ENCODE data around the gene GOLGA6D. TPM values are rescaled to one million over a fixed set of nuclear protein-coding genes. Genes with fewer than 3 reads are reported as not detected.
"Not testable (repeated sequence)": the region's sequence is repeated elsewhere in the genome, so short reads cannot be mapped to it uniquely, and the experiment has no call there.

Gene GOLGA6D, protein sequence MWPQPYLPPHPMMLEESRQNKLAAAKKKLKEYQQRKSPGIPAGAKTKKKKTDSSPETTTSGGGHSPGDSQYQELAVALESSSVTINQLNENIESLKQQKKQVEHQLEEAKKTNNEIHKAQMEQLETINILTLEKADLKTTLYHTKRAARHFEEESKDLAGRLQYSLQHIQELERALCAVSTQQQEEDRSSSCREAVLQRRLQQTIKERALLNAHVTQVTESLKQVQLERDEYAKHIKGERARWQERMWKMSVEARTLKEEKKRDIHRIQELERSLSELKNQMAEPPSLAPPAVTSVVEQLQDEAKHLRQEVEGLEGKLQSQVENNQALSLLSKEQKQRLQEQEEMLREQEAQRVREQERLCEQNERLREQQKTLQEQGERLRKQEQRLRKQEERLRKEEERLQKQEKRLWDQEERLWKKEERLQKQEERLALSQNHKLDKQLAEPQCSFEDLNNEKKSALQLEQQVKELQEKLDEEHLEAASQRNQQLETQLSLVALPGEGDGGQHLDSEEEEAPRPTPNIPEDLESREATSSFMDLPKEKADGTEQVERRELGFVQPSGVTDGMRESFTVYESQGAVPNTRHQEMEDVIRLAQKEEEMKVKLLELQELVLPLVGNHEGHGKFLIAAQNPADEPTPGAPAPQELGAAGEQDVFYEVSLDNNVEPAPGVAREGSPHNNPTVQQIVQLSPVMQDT
- total RNA-seq = not detected
- polyA plus RNA-seq = under 1 TPM in 2 of 3 donors, not detected in 1; 0.01 to 0.10 TPM
- long read RNA-seq, donor 1 = 0 reads
- long read RNA-seq, donor 2 = 0 reads

DNA sequence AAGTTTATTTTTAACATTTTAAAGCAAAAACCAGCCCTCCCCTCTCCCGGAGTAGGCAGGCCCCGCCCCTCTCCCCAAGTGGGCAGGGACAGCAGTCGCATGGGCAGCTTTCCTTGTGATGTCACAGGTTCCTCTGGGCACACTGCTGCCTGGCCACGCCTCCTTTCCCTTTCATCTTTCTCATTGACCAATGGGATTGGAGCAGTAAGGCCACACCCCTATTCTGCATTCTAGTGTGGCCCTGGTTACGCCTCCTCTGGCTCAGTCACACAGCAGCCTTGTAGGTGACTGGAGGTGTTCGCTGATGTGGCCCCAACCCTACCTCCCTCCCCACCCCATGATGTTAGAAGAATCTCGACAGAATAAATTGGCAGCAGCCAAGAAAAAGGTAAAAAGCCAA, at the start of gene GOLGA6D:
Gene GOLGA6D (plus strand): TSS at position 264 of the 400 bp plus-strand sequence. CDS start 41 bp downstream, at position 305.
- H3K27ac ChIP-seq; H3K27me3 ChIP-seq (ENCODE audit: insufficient read depth in 3 of 3, low read length in 2 of 3); ATAC-seq; DNase-seq; H3K9me3 ChIP-seq; intact Hi-C loops (cut with DNase I); H3K4me3 ChIP-seq; H3K4me1 ChIP-seq; H3K36me3 ChIP-seq (ENCODE audit: insufficient read depth in 1 of 2, low read depth in 1 of 2): not testable (repeated sequence)
- 71% methylated on average over 2 of the region's 7 CpGs; no CpG with 5 or more reads in 2 of the 3 donors for WGBS, 3 donors

DNA sequence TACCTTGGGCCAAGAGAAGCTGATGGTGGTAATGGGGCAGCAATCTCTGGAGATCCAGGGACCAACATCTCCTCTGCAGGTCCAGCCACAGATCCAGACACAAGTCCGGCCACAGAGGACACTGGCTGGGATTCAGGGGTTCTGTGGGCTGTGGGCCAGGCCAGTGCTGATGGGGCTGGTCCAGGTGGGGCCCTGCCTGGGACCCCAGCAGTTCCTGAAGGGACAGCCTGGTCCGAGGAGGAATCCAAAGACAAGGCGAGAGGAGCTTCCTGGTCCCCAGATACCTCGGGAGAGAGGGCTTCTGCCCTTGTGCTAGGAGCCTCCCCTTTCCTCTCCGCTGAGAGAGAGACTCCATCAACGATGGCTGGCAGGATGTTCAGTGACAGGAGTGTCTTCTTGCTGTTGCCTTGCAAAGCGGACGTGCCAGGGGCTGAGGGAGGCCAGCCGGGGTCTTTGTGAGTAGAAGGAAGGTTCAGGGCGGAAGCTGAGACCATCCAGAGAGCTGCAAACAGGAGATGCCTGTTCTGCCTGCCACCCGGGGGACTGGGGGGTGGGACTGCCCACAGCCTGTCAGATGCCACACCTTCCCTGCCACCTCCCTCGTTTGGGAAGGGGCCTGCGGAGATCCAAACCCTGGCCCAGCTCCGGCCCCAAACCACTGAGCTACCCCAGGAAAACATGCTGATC, 49.0 kb upstream of the GOLGA6D start:
- Histone ChIP-seq H3K36me3 (ENCODE audit: insufficient read depth in 1 of 2, low read depth in 1 of 2) (no peaks in the 10 kb centered on the region), H3K4me1 (no peaks in the 10 kb centered on the region), H3K9me3 (no peaks in the 10 kb centered on the region), H3K27ac (no peak overlapping the region), H3K4me3 (no peak overlapping the region), H3K27me3 (ENCODE audit: insufficient read depth in 3 of 3, low read length in 2 of 3) (peaks cover 0 to 9% (median 3%) of the 10 kb centered on the region in 3 donors)
- intact Hi-C loops (cut with DNase I) = loop anchor here (5.0 to 10.0 kb wide), 2 partner anchors 71 to 84 kb away; no protein-coding TSS in a partner anchor
- 60 to 63% (median 62%) methylated on average over 13 to 14 of the region's 14 CpGs for WGBS, 3 donors
- ATAC-seq (no peak), DNase-seq (peak; percentile 10 to 24)
- TF ChIP-seq, protein P1, sequence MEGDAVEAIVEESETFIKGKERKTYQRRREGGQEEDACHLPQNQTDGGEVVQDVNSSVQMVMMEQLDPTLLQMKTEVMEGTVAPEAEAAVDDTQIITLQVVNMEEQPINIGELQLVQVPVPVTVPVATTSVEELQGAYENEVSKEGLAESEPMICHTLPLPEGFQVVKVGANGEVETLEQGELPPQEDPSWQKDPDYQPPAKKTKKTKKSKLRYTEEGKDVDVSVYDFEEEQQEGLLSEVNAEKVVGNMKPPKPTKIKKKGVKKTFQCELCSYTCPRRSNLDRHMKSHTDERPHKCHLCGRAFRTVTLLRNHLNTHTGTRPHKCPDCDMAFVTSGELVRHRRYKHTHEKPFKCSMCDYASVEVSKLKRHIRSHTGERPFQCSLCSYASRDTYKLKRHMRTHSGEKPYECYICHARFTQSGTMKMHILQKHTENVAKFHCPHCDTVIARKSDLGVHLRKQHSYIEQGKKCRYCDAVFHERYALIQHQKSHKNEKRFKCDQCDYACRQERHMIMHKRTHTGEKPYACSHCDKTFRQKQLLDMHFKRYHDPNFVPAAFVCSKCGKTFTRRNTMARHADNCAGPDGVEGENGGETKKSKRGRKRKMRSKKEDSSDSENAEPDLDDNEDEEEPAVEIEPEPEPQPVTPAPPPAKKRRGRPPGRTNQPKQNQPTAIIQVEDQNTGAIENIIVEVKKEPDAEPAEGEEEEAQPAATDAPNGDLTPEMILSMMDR (IDR thresholded peaks at IDR 0.05) = no peak

DNA sequence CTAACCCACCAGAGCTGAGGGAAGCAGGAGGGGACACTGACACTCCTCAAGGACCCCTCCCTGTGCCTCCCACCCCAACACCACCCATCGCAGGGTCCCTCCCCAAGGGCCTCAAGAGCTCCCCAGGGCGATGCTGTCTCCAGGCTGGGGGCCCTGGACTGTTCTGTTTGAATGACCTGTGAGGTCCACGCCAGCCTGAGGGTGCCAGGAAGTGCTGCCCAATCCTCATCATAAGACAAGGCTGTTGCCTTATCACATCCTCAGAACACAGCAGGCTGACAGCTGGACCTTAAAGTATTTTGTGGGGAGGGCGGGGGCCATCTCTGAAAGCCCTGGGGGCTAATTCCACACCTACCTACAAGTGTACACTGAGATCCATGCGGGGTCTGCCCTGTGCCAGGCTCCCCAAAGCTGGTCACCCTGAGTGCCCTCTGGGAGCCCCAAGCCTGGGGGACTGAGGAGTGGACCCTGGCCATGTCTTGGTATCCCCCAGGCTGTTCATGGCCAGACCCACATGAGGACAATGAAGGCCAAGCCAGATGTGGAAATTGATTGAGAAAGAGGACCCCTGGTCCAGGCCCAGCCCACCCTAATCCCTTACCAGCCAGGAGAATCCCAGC, 48.3 kb upstream of the GOLGA6D start:
- Histone ChIP-seq H3K4me1 (no peaks in the 10 kb centered on the region), H3K27ac (no peak overlapping the region), H3K27me3 (ENCODE audit: insufficient read depth in 3 of 3, low read length in 2 of 3) (peaks cover 0 to 9% (median 3%) of the 10 kb centered on the region in 3 donors), H3K9me3 (no peaks in the 10 kb centered on the region), H3K4me3 (no peak overlapping the region), H3K36me3 (ENCODE audit: insufficient read depth in 1 of 2, low read depth in 1 of 2) (no peaks in the 10 kb centered on the region)
- TF ChIP-seq, protein P1 (IDR thresholded peaks at IDR 0.05) = no peak
- DNase-seq (peak; percentile 3 to 38), ATAC-seq (no peak)
- 83 to 89% (median 86%) methylated on average over 5 of the region's 5 CpGs for WGBS, 3 donors
- intact Hi-C loops (cut with DNase I) = loop anchor here (5.0 to 10.0 kb wide), 2 partner anchors 70 to 83 kb away; no protein-coding TSS in a partner anchor

DNA sequence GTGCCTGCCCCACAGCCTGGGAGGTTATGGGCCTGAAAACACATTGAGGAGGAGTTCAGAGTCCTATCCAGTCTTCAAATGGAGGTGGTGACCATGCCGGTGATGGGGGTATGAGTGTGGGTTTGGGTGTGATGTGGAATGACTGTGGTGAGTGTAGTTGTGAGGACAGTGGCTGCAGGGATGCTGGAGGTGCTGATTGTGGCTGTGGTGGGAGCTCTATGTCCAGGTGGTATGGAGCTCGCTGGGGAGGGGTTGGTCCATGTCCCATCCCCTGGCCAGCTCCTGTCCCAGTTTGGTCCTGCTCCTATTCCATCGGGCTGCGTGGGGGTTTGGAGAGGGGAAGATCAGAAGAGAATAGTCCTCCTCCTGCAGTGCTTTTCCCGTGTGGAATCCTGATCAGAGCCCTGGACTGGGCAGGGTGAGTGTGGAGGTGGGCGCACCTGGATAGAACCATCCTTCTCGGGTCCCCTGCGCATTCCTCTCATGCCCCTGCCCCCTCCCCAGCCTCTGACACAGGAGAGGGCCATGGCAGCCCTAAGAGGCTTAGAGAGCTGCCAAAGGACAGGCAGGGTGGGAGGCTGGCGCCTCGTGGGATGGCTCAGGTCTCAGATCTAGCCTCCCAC, 47.5 kb upstream of the GOLGA6D start:
- H3K36me3 ChIP-seq (ENCODE audit: insufficient read depth in 1 of 2, low read depth in 1 of 2) = no peaks in the 10 kb centered on the region
- TF ChIP-seq, protein P1 (IDR thresholded peaks at IDR 0.05) = no peak
- no peak overlapping the region for H3K4me3 ChIP-seq
- intact Hi-C loops (cut with DNase I) = loop anchor here in 1 of 2 donors (10.0 kb wide), 1 partner anchor 70 kb away; no protein-coding TSS in a partner anchor
- no peaks in the 10 kb centered on the region for H3K9me3 ChIP-seq
- 71 to 90% (median 77%) methylated on average over 9 to 10 of the region's 10 CpGs for WGBS, 3 donors
- no peaks in the 10 kb centered on the region for H3K4me1 ChIP-seq
- DNase-seq (peak; percentile 2 to 28), ATAC-seq (no peak)
- H3K27ac ChIP-seq = no peak overlapping the region
- H3K27me3 ChIP-seq (ENCODE audit: insufficient read depth in 3 of 3, low read length in 2 of 3) = peaks cover 0 to 9% (median 3%) of the 10 kb centered on the region in 3 donors

Data from psoas muscle (tissue), 8 donors.